Immature natural killer cell (primary cell): ENCODE data around the gene DYNC1LI1. TPM values are rescaled to one million over a fixed set of nuclear protein-coding genes. Genes with fewer than 3 reads are reported as not detected.

ENCODE experiments used
- DNase-seq, 3 donors: peaks; one replicate each; pipeline ENCODE4 v3.0.0; 2022; ENCODE audit warnings: mixed read lengths in 1 of 3
- H3K27ac Mint-ChIP-seq, 6 donors: one replicate each; pipeline ENCODE4 v1.8.0; 2020; ENCODE audit warnings: mixed read lengths in 6 of 6, mild to moderate bottlenecking in 5 of 6, inconsistent platforms in 4 of 6, moderate library complexity in 3 of 6
- H3K27me3 Mint-ChIP-seq, 3 donors: one replicate each; pipeline ENCODE4 v1.8.0; 2020 to 2021; ENCODE audit warnings: low read depth in 3 of 3, mild to moderate bottlenecking in 3 of 3, mixed read lengths in 3 of 3, moderate library complexity in 3 of 3, inconsistent platforms in 1 of 3
- H3K36me3 Mint-ChIP-seq, 3 donors: one replicate each; pipeline ENCODE4 v1.8.0; 2020; ENCODE audit warnings: mixed read lengths in 3 of 3, inconsistent platforms in 2 of 3, mild to moderate bottlenecking in 2 of 3
- H3K4me1 Mint-ChIP-seq, 2 donors: one replicate each; pipeline ENCODE4 v1.8.0; 2020; ENCODE audit warnings: inconsistent platforms in 2 of 2, mild to moderate bottlenecking in 2 of 2, mixed read lengths in 2 of 2, moderate library complexity in 1 of 2
- H3K4me3 Mint-ChIP-seq, 5 donors: one replicate each; pipeline ENCODE4 v1.8.0; 2020; ENCODE audit warnings: mild to moderate bottlenecking in 5 of 5, mixed read lengths in 5 of 5, inconsistent platforms in 3 of 5, moderate library complexity in 3 of 5
- H3K9me3 Mint-ChIP-seq, 6 donors: one replicate each; pipeline ENCODE4 v1.8.0; 2020; ENCODE audit warnings: mild to moderate bottlenecking in 6 of 6, mixed read lengths in 6 of 6, inconsistent platforms in 4 of 6, moderate library complexity in 3 of 6
- polyA plus RNA-seq, 3 donors: library from polyadenylated mRNA; unstranded; fragments of 300-500 nt; fragmentation: Illumina TruSeq; gene quantifications; one replicate each; pipeline ENCODE4 v1.2.3, GENCODE V29; 2021

Gene DYNC1LI1
- polyA plus RNA-seq, 3 donors from 2014 or later, result 25.4 to 30.8 (median 26.8) TPM

GRCh38 chr3:32502118-32502945 is 68.3 kb downstream of the DYNC1LI1 start, which contains the start of gene CMTM6:
Gene CMTM6, minus strand, starts transcription at chr3:32502852. Its CDS starts 107 bp downstream, at chr3:32502745.
- no peaks in the 10 kb centered on the region for H3K9me3 Mint-ChIP-seq

GRCh38 chr3:32501783-32502117 is 68.9 kb downstream of the DYNC1LI1 start:
- Mint-ChIP-seq H3K4me1 (peaks cover 39 to 54% of the 10 kb centered on the region in 2 donors), H3K27ac (peak overlapping the region; percentile 94 to 100 (median 97)), H3K27me3 (peaks cover 0 to 9% (median 2%) of the 10 kb centered on the region in 3 donors), H3K4me3 (peak overlapping the region; percentile 89 to 98 (median 96)), H3K36me3 (peaks cover under 1 to 5% (median 1%) of the 10 kb centered on the region in 3 donors), H3K9me3 (no peaks in the 10 kb centered on the region)
- no peak for DNase-seq

More at GRCh38 chr3:32502118-32502945, 68.3 kb downstream of the DYNC1LI1 start, which contains the start of gene CMTM6:
- peaks cover 0 to 4% (median 0%) of the 10 kb centered on the region in 3 donors for H3K36me3 Mint-ChIP-seq
- H3K27me3 Mint-ChIP-seq, result peaks cover 0 to 9% (median 2%) of the 10 kb centered on the region in 3 donors
- peak within 1 kb of the TSS; percentile 94 to 100 (median 98) for H3K27ac Mint-ChIP-seq
- peak within 1 kb of the TSS; percentile 89 to 98 (median 96) for H3K4me3 Mint-ChIP-seq
- DNase-seq, result peak; percentile 74 to 77 (median 76)
- peaks cover 37 to 51% of the 10 kb centered on the region in 2 donors for H3K4me1 Mint-ChIP-seq

- Mint-ChIP-seq H3K27me3 (peaks cover 0 to 9% (median 2%) of the 10 kb centered on the region in 3 donors), H3K27ac (peak overlapping the region; percentile 81 to 99 (median 95)), H3K9me3 (no peaks in the 10 kb centered on the region), H3K36me3 (peaks cover 6 to 8% (median 6%) of the 10 kb centered on the region in 3 donors), H3K4me1 (peaks cover 42 to 60% of the 10 kb centered on the region in 2 donors), H3K4me3 (peak overlapping the region; percentile 89 to 98 (median 96))
- DNase-seq, result no peak
Measured at GRCh38 chr3:32500880-32501782, 69.5 kb downstream of the DYNC1LI1 start.

- H3K27me3 Mint-ChIP-seq, result peaks cover 0 to 9% (median 0%) of the 10 kb centered on the region in 3 donors
- H3K4me1 Mint-ChIP-seq, result peaks cover 47 to 61% of the 10 kb centered on the region in 2 donors
- H3K4me3 Mint-ChIP-seq, result peak overlapping the region; percentile 23 to 96 (median 51)
- peaks cover 6 to 8% (median 6%) of the 10 kb centered on the region in 3 donors for H3K36me3 Mint-ChIP-seq
- peak overlapping the region in 4 of 6 donors; percentile 26 to 74 (median 45) for H3K27ac Mint-ChIP-seq
- no peak for DNase-seq
- no peaks in the 10 kb centered on the region for H3K9me3 Mint-ChIP-seq
Measured at GRCh38 chr3:32500231-32500630, 70.4 kb downstream of the DYNC1LI1 start.

- Mint-ChIP-seq H3K4me1 (peaks cover 47 to 61% of the 10 kb centered on the region in 2 donors), H3K36me3 (peaks cover 6 to 8% (median 6%) of the 10 kb centered on the region in 3 donors), H3K9me3 (no peaks in the 10 kb centered on the region), H3K27me3 (peaks cover 0 to 9% (median 0%) of the 10 kb centered on the region in 3 donors), H3K27ac (peak overlapping the region in 4 of 6 donors; percentile 44 to 69 (median 58)), H3K4me3 (peak overlapping the region in 1 of 5 donors; percentile 41)
- DNase-seq, result no peak
Measured at GRCh38 chr3:32499585-32499984, 71.1 kb downstream of the DYNC1LI1 start.

- Mint-ChIP-seq H3K4me1 (peaks cover 46 to 61% of the 10 kb centered on the region in 2 donors), H3K27me3 (peaks cover 0 to 7% (median 0%) of the 10 kb centered on the region in 3 donors), H3K27ac (no peak overlapping the region), H3K4me3 (no peak overlapping the region), H3K36me3 (peaks cover 6 to 8% (median 6%) of the 10 kb centered on the region in 3 donors), H3K9me3 (no peaks in the 10 kb centered on the region)
- no peak for DNase-seq
Measured at GRCh38 chr3:32498992-32499391, 71.7 kb downstream of the DYNC1LI1 start.

- Mint-ChIP-seq H3K27me3 (peaks cover 0 to 7% (median 0%) of the 10 kb centered on the region in 3 donors), H3K27ac (peak overlapping the region in 2 of 6 donors; percentile 7 to 28), H3K9me3 (no peaks in the 10 kb centered on the region), H3K36me3 (peaks cover 6 to 8% (median 6%) of the 10 kb centered on the region in 3 donors), H3K4me3 (peak overlapping the region in 1 of 5 donors; percentile 2), H3K4me1 (peaks cover 44 to 59% of the 10 kb centered on the region in 2 donors)
- DNase-seq, result no peak
Measured at GRCh38 chr3:32498252-32498651, 72.4 kb downstream of the DYNC1LI1 start.

- Mint-ChIP-seq H3K36me3 (peaks cover 6 to 8% (median 6%) of the 10 kb centered on the region in 3 donors), H3K27ac (peak overlapping the region in 1 of 6 donors; percentile 31)
Measured at GRCh38 chr3:32495609-32496008, 75.0 kb downstream of the DYNC1LI1 start.

GRCh38 chr3:32495085-32495484 is 75.6 kb downstream of the DYNC1LI1 start:
- no peak for DNase-seq
- peak overlapping the region in 1 of 6 donors; percentile 31 for H3K27ac Mint-ChIP-seq
- peaks cover 6 to 8% (median 6%) of the 10 kb centered on the region in 3 donors for H3K36me3 Mint-ChIP-seq
- H3K9me3 Mint-ChIP-seq, result no peaks in the 10 kb centered on the region
- no peaks in the 10 kb centered on the region for H3K27me3 Mint-ChIP-seq
- H3K4me1 Mint-ChIP-seq, result peaks cover 19 to 31% of the 10 kb centered on the region in 2 donors
- no peak overlapping the region for H3K4me3 Mint-ChIP-seq

More at GRCh38 chr3:32495609-32496008, 75.0 kb downstream of the DYNC1LI1 start:
- DNase-seq, result no peak
- no peaks in the 10 kb centered on the region for H3K9me3 Mint-ChIP-seq
- no peaks in the 10 kb centered on the region for H3K27me3 Mint-ChIP-seq
- H3K4me3 Mint-ChIP-seq, result no peak overlapping the region
- H3K4me1 Mint-ChIP-seq, result peaks cover 25 to 36% of the 10 kb centered on the region in 2 donors

GRCh38 chr3:32493437-32494414 is 76.9 kb downstream of the DYNC1LI1 start:
- Mint-ChIP-seq H3K4me3 (no peak overlapping the region), H3K27me3 (no peaks in the 10 kb centered on the region), H3K9me3 (no peaks in the 10 kb centered on the region), H3K27ac (no peak overlapping the region), H3K4me1 (peaks cover 13 to 19% of the 10 kb centered on the region in 2 donors), H3K36me3 (peaks cover 6 to 8% (median 6%) of the 10 kb centered on the region in 3 donors)
- peak in 1 of 3 donors; percentile 10 for DNase-seq

GRCh38 chr3:32492684-32493436 is 77.8 kb downstream of the DYNC1LI1 start:
- DNase-seq, result no peak
- no peak overlapping the region for H3K4me3 Mint-ChIP-seq
- no peaks in the 10 kb centered on the region for H3K9me3 Mint-ChIP-seq
- H3K27ac Mint-ChIP-seq, result no peak overlapping the region
- peaks cover 10 to 20% of the 10 kb centered on the region in 2 donors for H3K4me1 Mint-ChIP-seq
- peaks cover 6 to 9% (median 6%) of the 10 kb centered on the region in 3 donors for H3K36me3 Mint-ChIP-seq
- no peaks in the 10 kb centered on the region for H3K27me3 Mint-ChIP-seq
